Measurements from ENCODE around the gene CST9. TPM values are rescaled to one million over a fixed set of nuclear protein-coding genes. Genes with fewer than 3 reads are reported as not detected.

Gene CST9
- total and polyA plus RNA-seq, 9 of the 15 experiments (the other 6 are each of a cell fraction or from before 2014, with no cell fraction given), result not detected

DNA sequence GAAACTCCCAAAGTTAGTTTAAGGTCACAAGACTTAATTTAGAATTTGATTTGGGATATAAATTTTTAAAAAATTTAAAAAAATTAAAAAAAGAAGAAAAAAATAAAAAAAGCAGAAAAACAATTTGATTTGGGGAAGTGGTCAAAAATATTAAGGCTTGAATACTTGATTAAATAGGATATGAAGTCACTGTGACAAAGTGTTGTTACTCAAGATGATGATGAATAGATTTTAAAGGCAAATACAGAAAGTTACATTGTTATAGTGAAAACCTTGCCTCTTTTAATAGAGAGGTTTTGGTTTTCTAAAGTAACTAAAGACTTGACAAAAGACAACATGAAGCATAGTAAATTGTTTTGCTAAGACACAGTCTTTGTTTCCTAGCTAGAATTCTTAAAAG lies 7.2 kb downstream of the CST9 start:
- H4K20me1 ChIP-seq (replicated peaks; ENCODE audit: control insufficient read depth, insufficient read depth, low read length), result no peaks in the 10 kb centered on the region
- no TSS peak for BruUV-seq (replicated peaks)
- H3K79me2 ChIP-seq (ENCODE audit: control insufficient read depth, insufficient read depth, low read length), result no peaks in the 10 kb centered on the region
- FAIRE-seq (no peak), ATAC-seq (no peak), DNase-seq (ENCODE audit: extremely low read depth in 1 of 4, low spot score in 3 of 4) (no peak)
- intact Hi-C loops (cut with micrococcal nuclease) (no loop called here), in situ Hi-C loops (cut with MboI) (no loop called here)
- TF ChIP-seq ZNF696 (CRISPR knock-in tag; conservative IDR thresholded peaks at IDR 0.05) (no peak), ZNF217 (CRISPR knock-in tag; IDR thresholded peaks at IDR 0.05) (no peak), ELF2 (CRISPR knock-in tag; IDR thresholded peaks at IDR 0.05) (no peak), ZNF764 (CRISPR knock-in tag; IDR thresholded peaks at IDR 0.05; ENCODE audit: low read depth) (no peak)
- TF ChIP-seq, protein P1, sequence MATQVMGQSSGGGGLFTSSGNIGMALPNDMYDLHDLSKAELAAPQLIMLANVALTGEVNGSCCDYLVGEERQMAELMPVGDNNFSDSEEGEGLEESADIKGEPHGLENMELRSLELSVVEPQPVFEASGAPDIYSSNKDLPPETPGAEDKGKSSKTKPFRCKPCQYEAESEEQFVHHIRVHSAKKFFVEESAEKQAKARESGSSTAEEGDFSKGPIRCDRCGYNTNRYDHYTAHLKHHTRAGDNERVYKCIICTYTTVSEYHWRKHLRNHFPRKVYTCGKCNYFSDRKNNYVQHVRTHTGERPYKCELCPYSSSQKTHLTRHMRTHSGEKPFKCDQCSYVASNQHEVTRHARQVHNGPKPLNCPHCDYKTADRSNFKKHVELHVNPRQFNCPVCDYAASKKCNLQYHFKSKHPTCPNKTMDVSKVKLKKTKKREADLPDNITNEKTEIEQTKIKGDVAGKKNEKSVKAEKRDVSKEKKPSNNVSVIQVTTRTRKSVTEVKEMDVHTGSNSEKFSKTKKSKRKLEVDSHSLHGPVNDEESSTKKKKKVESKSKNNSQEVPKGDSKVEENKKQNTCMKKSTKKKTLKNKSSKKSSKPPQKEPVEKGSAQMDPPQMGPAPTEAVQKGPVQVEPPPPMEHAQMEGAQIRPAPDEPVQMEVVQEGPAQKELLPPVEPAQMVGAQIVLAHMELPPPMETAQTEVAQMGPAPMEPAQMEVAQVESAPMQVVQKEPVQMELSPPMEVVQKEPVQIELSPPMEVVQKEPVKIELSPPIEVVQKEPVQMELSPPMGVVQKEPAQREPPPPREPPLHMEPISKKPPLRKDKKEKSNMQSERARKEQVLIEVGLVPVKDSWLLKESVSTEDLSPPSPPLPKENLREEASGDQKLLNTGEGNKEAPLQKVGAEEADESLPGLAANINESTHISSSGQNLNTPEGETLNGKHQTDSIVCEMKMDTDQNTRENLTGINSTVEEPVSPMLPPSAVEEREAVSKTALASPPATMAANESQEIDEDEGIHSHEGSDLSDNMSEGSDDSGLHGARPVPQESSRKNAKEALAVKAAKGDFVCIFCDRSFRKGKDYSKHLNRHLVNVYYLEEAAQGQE (IDR thresholded peaks at IDR 0.05; ENCODE audit: borderline replicate concordance), result no peak
- TF ChIP-seq, protein P1 (CRISPR knock-in tag; IDR thresholded peaks at IDR 0.05; ENCODE audit: low read depth), result no peak
- H3K9me1 ChIP-seq (ENCODE audit: control insufficient read depth, insufficient read depth, low read length), result no peaks in the 10 kb centered on the region
- no peaks in the 10 kb centered on the region for H3K36me3 ChIP-seq (ENCODE audit: control insufficient read depth, insufficient read depth, low read length)
- H3K27ac ChIP-seq (ENCODE audit: extremely low read depth, low read depth, low read length), result no peak overlapping the region
- no peaks in the 10 kb centered on the region; a peak in 1 of 5 replicates for H3K27me3 ChIP-seq (ENCODE audit: control insufficient read depth in 2 of 2, insufficient read depth in 2 of 2, low read length in 2 of 2)
- no peaks in the 10 kb centered on the region for H3K4me1 ChIP-seq (replicated peaks in 1 of 2; ENCODE audit: control insufficient read depth in 2 of 2, insufficient read depth in 2 of 2, low read length in 2 of 2)
- no peak overlapping the region for H2AFZ ChIP-seq (ENCODE audit: low read depth, low read length)
- H3K9ac ChIP-seq (ENCODE audit: insufficient read depth in 1 of 2, low read depth in 2 of 2, low read length in 2 of 2), result no peak overlapping the region
- no peaks in the 10 kb centered on the region for H3K9me3 ChIP-seq (replicated peaks; ENCODE audit: control insufficient read depth, insufficient read depth, low read depth, low read length)
- ChIA-PET POLR2A (no interaction called here), CTCF (ENCODE audit: low intra/inter-chr PET ratio) (no interaction called here)
- H3K4me3 ChIP-seq, result no peak overlapping the region
- H3K4me2 ChIP-seq (ENCODE audit: insufficient read depth, low read length), result no peak overlapping the region
